Endodermal cell (in vitro differentiated cells): ENCODE measurements around the gene DTD1. TPM values are rescaled to one million over a fixed set of nuclear protein-coding genes. Genes with fewer than 3 reads are reported as not detected.
A peak's percentile ranks its signal among the peaks of the same experiment; 100 is the strongest.

ENCODE experiments used
- DNase-seq: peaks from one replicate; pipeline ENCODE4 v3.0.0-alpha.2; 2017
- H3K27ac ChIP-seq: 2 replicates; pipeline ENCODE4 v1.5.1; 2013; ENCODE audit warnings: mild to moderate bottlenecking, low read depth, low read length, moderate library complexity
- H3K27me3 ChIP-seq: 2 replicates; pipeline ENCODE4 v1.6.1; 2013; ENCODE audit warnings: mild to moderate bottlenecking, low read length, moderate library complexity; ENCODE audit not compliant: insufficient read depth, control insufficient read depth, poor library complexity, severe bottlenecking
- H3K36me3 ChIP-seq: 2 replicates; pipeline ENCODE4 v1.7.0; 2013; ENCODE audit warnings: mild to moderate bottlenecking, low read length, moderate library complexity; ENCODE audit not compliant: control insufficient read depth, insufficient read depth
- H3K4me1 ChIP-seq: one replicate; pipeline ENCODE4 v1.7.0; 2013; ENCODE audit warnings: low read length; ENCODE audit not compliant: control insufficient read depth, insufficient read depth
- H3K4me3 ChIP-seq: 2 replicates; pipeline ENCODE4 v1.5.1; 2013; ENCODE audit warnings: mild to moderate bottlenecking, low read length, moderate library complexity
- H3K9ac ChIP-seq: 2 replicates; pipeline ENCODE4 v1.6.1; 2013; ENCODE audit warnings: mild to moderate bottlenecking, low read length, moderate library complexity; ENCODE audit not compliant: poor library complexity, severe bottlenecking; ENCODE audit errors: extremely low read depth
- H3K9me3 ChIP-seq: 2 replicates; pipeline ENCODE4 v1.6.1; 2013; ENCODE audit warnings: mild to moderate bottlenecking, low read length, moderate library complexity; ENCODE audit not compliant: control insufficient read depth
- H3K27ac Mint-ChIP-seq: 2 replicates; pipeline ENCODE4 v1.8.0; 2020; ENCODE audit warnings: mixed read lengths
- H3K27me3 Mint-ChIP-seq: 2 replicates; pipeline ENCODE4 v1.8.0; 2021; ENCODE audit warnings: mild to moderate bottlenecking, mixed read lengths; ENCODE audit not compliant: insufficient read depth
- H3K36me3 Mint-ChIP-seq: 2 replicates; pipeline ENCODE4 v1.8.0; 2020; ENCODE audit warnings: low read depth, mixed read lengths
- H3K4me1 Mint-ChIP-seq: 2 replicates; pipeline ENCODE4 v1.8.0; 2020; ENCODE audit warnings: mixed read lengths
- H3K4me3 Mint-ChIP-seq: 2 replicates; pipeline ENCODE4 v1.8.0; 2020; ENCODE audit warnings: mild to moderate bottlenecking, moderate library complexity, mixed read lengths
- H3K9me3 Mint-ChIP-seq: 2 replicates; pipeline ENCODE4 v1.8.0; 2020; ENCODE audit warnings: mild to moderate bottlenecking, mixed read lengths
- CTCF ChIP-seq: fragments of 200-600 bp; sonication (generic); conservative IDR thresholded peaks from 2 replicates; pipeline ENCODE4 v1.5.0; 2021; ENCODE audit warnings: antibody characterized with exemption, mild to moderate bottlenecking
- WGBS, 2 experiments: methylation state at CpG; one replicate each; pipeline versions ENCODE4 v1.1.5 to v1.1.7; 2013; ENCODE audit warnings: missing lambda C conversion rate in 2 of 2, mixed read lengths in 1 of 2; ENCODE audit not compliant: insufficient coverage in 1 of 2, insufficient read length in 1 of 2; 5-methylcytosine and 5-hydroxymethylcytosine counted together
- total RNA-seq, 2 donors: library from RNA; stranded (reverse); fragmentation: NEBNext Ultra II Directional in 1 of 2; extraction: Animal tissue kit (Norgen Biotek cat#: 25700) in 1 of 2; gene quantifications; 2 replicates in 1 of 2; 3 replicates in 1 of 2; pipeline ENCODE4 v1.2.1, GENCODE V29; 2021

DTD1 gene
- total RNA-seq, 2 donors from 2014 or later = 34.2 to 44.0 TPM

- H3K27ac Mint-ChIP-seq = no peak overlapping the region
- WGBS, 2 experiments = 92 to 96% methylated on average over 5 to 6 of the region's 6 CpGs
- no peak overlapping the region for H3K9ac ChIP-seq
- no peaks in the 10 kb centered on the region for H3K9me3 Mint-ChIP-seq
- no peak for DNase-seq
- no peak for TF ChIP-seq CTCF
- no peaks in the 10 kb centered on the region for H3K36me3 ChIP-seq
- no peaks in the 10 kb centered on the region for H3K27me3 ChIP-seq
- no peak overlapping the region for H3K27ac ChIP-seq
- H3K4me3 ChIP-seq = no peak overlapping the region
- no peak overlapping the region for H3K4me3 Mint-ChIP-seq
- H3K36me3 Mint-ChIP-seq = no peaks in the 10 kb centered on the region
- H3K9me3 ChIP-seq = no peaks in the 10 kb centered on the region
- H3K27me3 Mint-ChIP-seq = no peaks in the 10 kb centered on the region
- H3K4me1 ChIP-seq = no peaks in the 10 kb centered on the region
- H3K4me1 Mint-ChIP-seq = peaks cover 3% of the 10 kb centered on the region
These were observed 146.8 kb downstream of the DTD1 start for GRCh38 chr20:18734525-18735189.

GRCh38 chr20:18737140-18737539, 149.3 kb downstream of the DTD1 start:
- no peak overlapping the region for H3K27ac Mint-ChIP-seq
- peak; percentile 19 for TF ChIP-seq CTCF
- Histone ChIP-seq H3K4me3 (no peak overlapping the region), H3K4me1 (no peaks in the 10 kb centered on the region), H3K27ac (no peak overlapping the region), H3K36me3 (no peaks in the 10 kb centered on the region), H3K27me3 (no peaks in the 10 kb centered on the region), H3K9me3 (no peaks in the 10 kb centered on the region), H3K9ac (no peak overlapping the region)
- H3K9me3 Mint-ChIP-seq = no peaks in the 10 kb centered on the region
- no peak overlapping the region for H3K4me3 Mint-ChIP-seq
- WGBS, 2 experiments = 83 to 94% methylated on average over 1 to 4 of the region's 4 CpGs
- H3K36me3 Mint-ChIP-seq = no peaks in the 10 kb centered on the region
- H3K27me3 Mint-ChIP-seq = no peaks in the 10 kb centered on the region
- peaks cover 10% of the 10 kb centered on the region for H3K4me1 Mint-ChIP-seq
- no peak for DNase-seq

GRCh38 chr20:18738055-18738454, 150.2 kb downstream of the DTD1 start:
- DNase-seq = no peak
- H3K36me3 Mint-ChIP-seq = no peaks in the 10 kb centered on the region
- Histone ChIP-seq H3K27me3 (no peaks in the 10 kb centered on the region), H3K36me3 (no peaks in the 10 kb centered on the region), H3K27ac (no peak overlapping the region), H3K4me3 (no peak overlapping the region), H3K9me3 (no peaks in the 10 kb centered on the region), H3K4me1 (no peaks in the 10 kb centered on the region), H3K9ac (no peak overlapping the region)
- H3K4me1 Mint-ChIP-seq = peaks cover 11% of the 10 kb centered on the region
- no peak overlapping the region for H3K4me3 Mint-ChIP-seq
- no peaks in the 10 kb centered on the region for H3K9me3 Mint-ChIP-seq
- no peak overlapping the region for H3K27ac Mint-ChIP-seq
- H3K27me3 Mint-ChIP-seq = no peaks in the 10 kb centered on the region
- WGBS, 2 experiments = 94 to 100% methylated on average over 2 to 5 of the region's 5 CpGs
- TF ChIP-seq CTCF = no peak
